ENCODE measurements around the gene RNF19B.
"Not testable (repeated sequence)": the region's sequence is repeated elsewhere in the genome, so short reads cannot be mapped to it uniquely, and the experiment has no call there.

Gene RNF19B

DNA sequence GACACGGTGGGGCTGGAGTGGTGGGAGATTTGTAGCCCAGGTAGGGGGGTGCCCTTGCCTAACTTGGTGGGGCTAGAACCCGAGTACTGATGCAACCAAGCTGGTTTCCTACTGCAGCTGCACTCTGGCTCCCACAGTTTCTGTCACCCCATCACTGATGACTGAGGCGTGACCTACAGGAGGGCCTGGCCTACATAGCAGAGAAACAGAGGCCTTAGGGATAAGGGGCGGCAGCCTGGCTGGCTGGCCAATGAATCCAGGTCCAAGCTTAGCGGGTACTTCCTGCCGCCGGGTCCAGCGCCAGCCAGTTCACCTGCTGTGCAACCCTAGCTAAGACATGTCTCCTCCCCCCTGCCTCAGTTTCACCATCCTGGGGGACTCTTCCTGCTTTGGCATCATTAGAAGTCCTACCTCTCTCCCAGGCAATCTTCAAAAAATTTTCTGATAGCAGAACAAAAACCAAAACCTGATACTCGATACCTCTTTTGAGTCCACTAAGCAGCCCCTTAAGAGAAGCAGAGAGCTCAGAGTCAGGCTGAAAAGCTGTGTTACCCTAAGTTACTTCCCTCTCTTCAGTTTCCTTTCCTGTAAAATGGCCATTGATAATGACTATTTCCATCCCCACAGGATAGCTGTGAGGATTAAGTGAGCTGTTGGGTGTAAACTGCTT is 27.3 kb upstream of the RNF19B start:
- FAIRE-seq = no peak

DNA sequence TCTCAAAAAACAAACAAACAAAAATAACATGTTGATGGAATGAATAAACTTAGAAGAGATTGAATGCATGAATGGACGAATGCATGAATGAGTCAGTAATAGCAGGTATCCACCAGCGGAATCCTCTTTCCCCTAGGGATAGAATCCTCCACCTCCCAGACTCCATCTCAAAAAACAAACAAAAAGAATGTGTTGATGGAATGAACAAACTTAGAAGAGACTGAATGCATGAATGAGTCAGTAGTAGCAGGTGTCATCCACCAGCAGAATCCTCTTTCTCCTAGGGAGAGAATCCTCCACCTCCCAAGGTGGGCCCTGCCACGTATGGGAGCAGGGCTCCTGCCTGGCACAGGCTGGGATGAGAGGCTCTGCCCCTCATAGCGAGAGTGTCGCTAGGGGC is 26.8 kb upstream of the RNF19B start:
- no peak for FAIRE-seq

DNA sequence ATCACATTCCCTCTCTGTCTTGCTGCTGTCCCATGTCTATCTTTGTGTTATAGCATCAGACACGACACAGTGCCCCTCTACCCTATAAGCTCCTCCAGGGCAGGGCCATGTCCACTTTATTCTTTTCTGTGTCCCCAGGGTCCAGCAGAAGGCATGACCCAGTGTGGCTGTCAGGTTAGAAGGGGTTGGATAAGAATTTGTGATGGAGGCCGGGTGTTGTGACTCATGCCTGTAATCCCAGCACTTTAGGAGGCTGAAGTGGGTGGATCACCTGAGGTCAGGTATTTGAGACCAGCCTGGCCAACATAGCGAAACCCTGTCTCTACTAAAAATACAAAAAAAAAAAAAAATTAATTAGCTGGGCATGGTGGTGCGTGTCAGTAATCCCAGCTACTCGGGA is 26.3 kb upstream of the RNF19B start:
- FAIRE-seq = no peak

DNA sequence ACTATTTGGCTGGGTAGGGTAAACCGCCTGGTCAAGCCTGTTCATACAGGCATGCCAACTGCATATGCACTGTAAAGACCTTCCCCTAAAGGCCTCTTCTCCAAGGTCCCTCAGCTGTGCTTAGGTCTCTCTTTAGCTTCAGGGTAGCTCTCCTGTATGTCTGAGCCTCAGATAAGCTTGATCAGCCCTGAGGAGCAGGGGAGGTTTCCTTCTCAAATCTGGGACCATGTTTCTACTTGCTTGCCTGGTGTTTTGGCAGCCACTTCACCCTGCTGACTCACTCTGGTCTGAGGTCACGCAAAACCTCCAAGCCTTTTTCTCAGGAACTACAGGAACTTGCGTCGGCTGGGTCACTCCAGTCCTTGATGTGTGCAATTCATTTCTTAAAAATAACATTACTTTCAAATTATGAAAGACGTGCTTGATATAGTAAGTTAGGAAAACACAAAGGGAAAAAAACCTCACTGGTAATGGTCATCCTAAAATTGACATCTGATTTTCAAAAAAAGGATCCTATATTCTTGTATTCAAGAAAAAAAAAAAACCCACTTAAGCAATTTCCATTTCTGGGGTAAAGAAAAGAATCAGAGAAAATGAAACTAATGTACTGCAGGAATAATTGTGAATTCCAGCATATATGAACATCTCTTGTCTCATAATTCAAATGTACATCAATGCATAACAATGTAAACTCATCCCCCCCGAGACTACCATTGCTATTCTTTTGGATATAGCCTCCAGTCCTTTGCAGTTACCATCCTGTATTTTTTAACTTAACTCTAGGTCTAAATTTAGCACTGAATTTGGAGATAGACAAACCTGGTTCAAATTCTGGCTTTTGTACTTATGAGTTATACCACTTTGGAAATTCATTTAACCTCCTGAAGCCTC is 24.8 kb upstream of the RNF19B start:
- no peak for FAIRE-seq

DNA sequence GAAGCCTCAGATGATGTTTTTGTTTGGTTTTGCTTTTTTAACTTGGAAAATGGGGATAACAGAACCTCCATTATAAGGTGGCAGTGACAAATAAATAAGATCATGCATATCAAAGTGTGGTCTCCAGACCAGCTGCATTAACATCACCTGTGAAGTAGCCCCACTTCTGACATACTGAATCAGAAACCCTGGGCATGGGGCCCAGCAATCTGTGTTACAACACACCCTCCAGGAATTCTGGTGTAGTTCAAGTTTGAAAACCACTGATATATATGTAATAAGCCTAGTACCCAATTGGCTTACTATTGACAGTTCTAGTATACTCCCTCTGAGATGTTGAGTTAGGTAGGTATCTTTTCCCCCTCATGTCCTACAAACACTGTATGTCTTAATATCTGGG is 24.1 kb upstream of the RNF19B start:
- no peak for FAIRE-seq

DNA sequence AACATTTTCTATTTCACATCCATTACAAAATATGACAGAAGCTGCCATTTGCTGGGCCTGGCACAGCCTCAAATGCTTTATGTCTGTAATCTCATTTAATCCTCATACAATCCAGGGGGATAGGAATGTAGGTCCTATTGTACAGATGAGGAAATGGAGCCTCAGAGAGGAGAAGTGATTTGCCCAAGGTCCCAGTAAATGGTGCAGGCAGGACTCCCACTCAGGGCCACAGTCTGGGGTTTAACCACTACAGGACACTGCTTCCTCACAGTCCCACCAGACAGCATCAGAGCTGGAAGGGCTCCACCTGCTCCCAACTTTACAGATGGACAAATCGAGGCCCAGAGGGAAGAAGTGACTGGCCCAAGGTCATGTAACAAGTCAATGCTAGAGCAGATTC is 20.6 kb upstream of the RNF19B start:
- no peak for FAIRE-seq

DNA sequence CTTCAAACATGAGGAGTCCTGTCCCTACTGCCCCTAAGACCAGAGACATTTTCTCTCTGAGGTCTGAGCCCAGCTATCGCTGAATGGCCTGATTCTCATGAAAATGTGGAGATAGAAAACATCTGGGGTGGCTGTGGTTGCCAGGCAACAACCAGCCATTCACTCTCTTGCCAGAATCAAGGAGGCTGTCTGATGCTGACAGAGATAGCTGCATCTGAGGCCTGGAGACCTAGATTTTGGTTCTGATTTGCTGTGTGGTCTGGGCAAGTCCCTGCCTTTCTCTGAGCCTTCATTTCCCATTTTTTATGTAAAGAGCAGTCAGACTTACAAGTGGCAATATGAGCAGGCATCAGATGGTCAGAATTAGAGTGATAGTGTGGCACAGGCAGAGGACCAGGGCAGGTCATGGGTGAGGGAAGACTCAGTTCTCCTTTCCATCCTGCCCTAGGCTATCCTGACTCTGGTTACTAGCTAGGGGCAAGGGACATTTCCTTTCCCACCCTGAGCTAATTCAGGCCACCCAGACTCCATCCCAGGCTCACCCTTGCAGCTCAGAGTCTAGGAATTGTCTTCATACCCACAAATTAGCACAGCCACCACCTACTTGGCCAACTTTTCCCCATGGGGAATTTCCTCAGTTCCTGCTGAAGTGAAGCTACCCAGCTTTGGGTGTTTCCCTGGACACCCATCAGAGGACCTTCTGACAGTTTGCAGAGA is 20.0 kb upstream of the RNF19B start:
- FAIRE-seq = no peak

DNA sequence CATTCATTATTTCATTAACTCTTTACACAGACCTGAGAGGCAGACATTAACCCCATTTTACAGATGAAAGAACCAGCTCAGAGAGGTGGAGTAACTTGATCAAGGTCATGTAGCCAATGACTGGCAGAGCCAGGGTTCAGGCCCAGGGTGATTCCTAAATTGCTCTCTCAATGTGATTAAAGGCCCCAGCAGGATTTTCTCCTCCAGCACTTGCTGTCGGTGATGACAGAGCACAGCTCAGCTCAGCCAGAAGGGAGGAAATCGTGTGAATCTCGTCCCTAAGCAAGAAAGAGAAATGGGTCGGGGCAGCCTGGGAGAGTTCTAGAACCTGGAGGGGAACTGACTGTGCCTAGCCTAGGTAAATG is 19.5 kb upstream of the RNF19B start:
- FAIRE-seq = no peak

DNA sequence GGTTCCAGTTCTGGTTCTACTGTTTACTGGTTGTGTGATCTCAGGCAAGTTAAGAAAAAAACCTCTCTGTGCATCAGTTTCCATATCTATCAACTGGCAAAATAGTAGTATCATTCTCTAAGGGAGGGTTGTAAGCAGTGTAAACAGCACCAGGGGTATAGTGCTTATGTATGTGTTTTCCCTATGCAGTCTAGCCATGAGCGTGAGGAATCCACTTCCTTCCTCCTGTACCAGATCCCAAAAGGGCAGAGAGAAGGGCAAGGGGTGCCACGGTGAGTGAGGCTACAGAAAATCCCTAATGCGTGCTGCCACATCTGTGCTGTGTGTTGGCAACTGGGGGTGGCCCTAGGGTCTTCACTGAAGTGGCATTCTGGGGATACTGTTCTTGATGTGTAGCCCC is 18.4 kb upstream of the RNF19B start:
- FAIRE-seq = no peak

DNA sequence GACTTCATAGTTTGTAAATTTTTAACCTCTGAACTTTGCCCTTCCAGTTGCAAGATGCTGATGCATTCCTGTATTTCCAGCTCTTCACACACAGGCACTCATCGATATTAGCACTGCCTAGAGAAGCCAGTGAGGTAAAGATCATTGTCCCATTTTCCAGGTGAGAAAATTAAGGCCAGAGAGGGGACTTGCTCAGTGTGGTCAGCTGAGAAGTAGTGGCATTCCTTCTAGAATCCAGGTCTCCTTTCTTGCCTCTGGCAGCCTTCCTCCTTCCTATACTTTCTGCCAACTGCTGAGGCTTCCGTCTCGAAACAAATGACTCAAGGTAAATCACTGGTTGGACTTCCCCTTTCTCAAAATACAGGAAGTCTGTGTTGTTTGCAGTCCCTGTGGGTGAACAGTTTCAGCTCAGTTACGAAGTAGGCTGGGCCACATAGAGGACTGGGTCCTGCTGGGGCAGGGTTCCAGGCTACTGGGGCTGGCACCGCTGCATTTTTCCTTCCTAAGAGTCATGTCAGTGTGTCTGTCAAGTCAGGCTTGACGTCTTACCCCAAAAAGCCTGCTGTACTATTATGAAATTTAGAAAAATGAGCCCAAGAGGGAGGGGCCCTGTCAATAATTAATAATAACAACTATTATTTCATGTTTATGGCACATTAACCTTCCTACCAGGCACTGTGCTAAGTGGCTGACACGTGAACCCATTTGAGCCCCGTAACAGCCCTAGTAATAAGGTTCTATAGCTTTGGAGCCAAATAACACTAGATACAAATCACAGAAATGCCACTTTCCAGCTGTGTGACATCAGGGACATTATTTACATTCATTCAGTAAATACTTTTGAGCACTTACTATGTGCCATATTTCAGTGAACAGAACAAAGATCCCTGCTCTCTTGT is 16.6 kb upstream of the RNF19B start:
- no peak for FAIRE-seq

DNA sequence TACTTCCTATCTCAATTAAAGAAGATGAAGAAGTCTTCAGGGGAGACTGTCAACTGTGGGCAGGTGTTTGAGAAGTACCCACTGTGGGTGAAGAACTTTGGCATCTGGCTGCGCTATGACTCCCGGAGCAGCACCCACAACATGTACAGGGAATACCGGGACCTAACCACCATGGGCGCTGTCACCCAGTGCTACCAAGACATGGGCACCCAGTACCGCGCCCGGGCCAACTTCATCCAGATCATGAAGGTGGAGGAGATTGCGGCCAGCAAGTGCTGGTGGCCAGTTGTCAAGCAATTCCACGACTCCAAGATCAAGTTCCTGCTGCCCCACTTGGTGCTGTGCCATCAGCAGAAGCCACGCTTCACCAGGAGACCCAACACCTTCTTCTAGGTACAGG is 15.5 kb upstream of the RNF19B start:
- FAIRE-seq = no peak

DNA sequence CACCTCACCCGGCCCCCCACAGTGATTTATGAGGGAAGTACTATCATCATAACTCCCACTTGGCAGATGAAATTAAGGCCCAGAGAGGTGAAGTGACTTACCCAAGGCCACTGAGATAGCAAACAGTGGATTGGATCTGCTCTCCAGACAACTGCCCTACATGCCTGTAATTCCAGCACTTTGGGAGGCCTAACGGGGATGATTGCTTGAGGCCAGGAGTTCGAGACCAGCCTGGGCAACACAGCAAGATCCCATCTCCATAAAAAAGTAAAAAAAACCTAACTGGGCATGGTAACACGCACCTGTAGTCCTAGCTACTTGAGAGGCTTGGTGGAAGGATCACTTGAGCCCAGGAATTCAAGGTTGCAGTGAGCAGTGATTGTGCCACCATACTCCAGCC is 14.2 kb upstream of the RNF19B start:
- FAIRE-seq = no peak

DNA sequence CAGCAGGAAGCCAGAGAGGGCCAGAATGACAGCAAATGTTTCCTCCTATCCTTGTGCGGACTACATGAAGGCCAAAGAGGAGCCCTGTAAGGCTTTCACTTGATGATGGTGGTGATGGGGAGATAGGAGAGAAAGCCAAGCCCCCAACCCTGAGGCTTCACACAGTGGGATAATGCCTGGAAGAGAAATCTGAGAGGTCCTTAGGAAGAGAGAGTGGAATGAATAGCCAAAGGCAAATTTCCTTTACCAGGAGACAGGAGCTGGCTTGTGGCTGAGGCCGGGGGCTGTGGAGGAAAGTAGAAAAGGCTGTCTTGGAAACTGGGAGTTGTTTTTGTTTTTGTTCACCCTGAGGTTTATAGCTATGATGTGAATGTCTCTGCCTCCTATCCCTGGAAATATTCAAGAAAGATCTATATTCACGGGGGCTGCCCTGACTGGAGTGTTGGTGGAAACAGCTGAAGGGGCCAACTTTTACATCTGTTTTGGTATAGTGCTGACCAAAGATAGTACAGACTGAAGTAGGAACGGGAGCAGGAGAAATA is 13.0 kb upstream of the RNF19B start:
- no peak for FAIRE-seq

DNA sequence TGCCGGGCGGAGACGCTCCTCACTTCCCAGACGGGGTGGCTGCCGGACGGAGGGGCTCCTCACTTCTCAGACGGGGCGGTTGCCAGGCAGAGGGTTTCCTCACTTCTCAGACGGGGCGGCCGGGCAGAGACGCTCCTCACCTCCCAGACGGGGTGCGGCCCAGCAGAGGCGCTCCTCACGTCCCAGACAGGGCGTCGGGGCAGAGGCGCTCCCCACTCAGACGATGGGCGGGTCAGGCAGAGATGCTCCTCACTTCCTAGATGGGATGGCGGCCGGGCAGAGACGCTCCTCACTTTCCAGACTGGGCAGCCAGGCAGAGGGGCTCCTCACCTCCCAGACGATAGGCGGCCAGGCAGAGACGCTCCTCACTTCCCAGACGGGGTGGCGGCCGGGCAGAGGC is 10.4 kb upstream of the RNF19B start:
- not testable (repeated sequence) for FAIRE-seq

DNA sequence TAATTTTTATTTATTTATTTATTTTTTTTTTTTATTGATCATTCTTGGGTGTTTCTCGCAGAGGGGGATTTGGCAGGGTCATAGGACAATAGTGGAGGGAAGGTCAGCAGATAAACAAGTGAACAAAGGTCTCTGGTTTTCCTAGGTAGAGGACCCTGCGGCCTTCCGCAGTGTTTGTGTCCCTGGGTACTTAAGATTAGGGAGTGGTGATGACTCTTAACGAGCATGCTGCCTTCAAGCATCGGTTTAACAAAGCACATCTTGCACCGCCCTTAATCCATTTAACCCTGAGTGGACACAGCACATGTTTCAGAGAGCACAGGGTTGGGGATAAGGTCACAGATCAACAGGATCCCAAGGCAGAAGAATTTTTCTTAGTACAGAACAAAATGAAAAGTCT is 8.8 kb upstream of the RNF19B start:
- FAIRE-seq = not testable (repeated sequence)

DNA sequence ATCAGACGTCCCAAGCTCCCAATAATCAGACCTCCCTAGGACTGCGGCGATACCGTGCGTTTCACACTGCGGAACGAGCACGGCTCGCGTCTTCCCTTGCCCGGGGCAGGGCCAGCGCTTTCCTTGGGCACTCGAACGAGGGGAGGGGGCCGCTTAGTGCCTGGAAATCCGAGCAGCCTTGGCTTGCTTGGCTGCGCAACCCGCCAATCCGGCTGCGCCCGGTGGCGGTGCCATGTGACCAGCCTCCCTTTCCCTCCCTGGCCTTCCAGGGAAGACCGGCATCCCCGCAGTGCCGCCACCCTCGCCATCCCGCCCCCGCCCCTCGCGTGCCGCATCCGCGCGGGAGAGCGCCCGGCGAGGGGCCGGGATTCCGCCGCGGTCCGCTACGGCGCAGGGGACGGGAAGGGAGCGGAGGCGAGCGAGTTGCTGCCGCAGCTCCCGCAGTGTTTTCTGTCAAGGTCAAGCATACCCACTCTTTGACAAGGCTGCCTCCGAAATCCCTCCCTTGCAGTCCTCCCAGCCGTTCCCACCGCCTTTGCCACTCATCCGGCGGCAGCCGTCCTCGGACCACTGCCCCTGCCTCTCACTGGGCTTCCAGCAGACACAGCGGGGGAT is 8.3 kb upstream of the RNF19B start:
- no peak for FAIRE-seq

DNA sequence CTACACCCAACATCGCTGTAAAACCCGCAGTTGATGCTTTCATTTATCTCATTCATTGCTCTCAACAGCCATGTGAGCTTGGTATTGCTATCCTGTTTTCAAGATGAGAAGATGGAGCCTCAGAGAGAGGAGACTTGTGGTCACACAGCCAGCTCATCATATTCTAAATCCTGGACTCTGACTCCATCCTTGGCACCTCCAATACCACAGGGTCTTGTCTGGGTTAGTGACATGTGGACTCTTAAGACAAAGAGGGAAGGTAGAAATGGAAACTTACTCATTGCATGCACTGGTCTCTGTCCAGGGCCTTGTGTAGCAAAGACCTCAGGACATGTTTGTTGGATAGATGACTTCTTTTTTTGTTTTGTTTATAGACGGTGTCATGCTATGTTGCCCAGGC is 7.0 kb upstream of the RNF19B start:
- FAIRE-seq = no peak

DNA sequence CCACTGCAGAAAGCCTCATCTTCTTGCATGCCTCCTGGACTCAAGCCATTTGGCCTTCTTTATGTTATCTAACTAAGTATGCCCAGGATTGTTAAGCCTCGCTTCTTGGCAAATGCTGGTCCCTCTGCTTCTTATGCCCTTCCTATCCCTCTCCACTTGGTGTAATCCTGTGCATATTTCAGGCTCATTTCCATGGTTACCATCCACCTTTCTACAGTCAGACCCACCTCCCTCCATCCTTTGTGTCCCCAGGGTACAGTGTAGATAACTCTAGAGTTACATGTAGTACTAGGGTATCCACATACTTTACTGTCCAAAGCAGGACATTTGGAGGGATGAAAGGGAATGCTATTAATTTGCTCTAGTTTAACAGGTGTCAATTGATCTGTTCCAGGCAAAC is 6.5 kb upstream of the RNF19B start:
- FAIRE-seq = no peak

DNA sequence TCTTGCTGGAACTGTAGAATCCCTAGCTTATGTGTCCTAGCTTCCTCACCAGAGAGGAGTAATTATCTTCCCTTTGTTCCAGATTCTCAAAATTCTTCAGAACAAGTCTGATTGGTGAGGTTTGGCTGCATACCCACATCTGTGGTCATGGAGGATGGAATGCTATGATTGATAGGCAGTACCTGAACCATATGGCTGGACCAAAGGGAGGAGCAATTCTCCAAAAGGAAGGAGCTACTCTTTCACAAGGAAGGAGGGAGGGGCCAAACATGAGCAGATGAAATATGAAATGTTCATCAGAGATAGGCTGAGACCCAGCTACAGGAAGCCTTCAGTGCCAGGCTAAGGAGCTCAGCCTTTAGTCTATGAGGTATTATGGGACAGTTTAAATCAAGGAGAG is 5.0 kb upstream of the RNF19B start:
- FAIRE-seq = no peak

DNA sequence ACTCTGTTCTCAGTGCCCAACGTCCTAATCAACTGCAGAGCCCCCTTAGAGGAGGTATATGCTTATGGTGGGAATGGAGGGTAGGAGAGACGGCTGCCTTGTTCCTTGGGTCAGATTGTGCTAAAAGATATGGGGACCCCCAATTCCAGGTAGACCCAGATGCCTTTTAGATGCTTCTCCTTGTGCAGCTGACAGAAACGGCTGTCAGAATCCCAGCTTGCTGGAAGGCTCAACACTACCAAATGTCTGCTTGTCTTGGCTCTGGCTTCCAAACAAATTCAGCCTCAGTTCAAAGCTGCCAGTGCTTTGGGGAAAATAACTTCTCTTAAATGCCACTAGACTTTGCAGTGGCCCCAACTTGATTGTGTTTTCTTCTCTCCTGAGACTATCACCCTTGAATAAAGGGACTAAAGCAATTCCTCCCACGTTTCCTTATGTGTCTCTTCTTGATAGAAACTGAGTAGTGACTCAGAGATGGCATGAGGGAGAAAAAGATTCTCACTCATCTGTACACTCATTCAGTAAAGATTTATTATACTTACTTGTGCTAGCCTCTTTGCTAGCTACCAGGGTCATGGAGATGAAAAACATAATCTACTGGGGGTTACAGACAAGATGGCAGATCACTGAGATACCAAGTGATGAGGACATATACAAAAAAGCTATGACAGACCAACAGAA is 3.4 kb upstream of the RNF19B start:
- no peak for FAIRE-seq

DNA sequence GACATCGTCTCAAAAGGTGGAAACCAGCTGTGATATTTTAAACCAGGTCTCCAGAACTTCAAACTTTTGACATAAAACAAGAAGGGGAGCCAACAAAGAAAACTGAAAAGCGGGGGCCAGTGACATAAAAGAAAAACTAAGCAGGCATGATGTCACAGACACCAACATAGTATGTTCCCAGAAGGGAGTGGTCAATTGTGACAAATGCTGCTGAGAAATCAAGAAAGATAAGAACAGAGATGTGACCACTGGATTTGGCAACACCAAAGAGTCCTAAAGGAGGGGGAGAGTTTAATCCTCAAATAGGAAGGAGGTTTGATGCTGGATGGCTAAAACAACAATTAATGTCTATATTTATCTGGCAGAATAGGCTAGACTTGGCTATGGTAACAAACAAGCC is 2.3 kb upstream of the RNF19B start:
- no peak for FAIRE-seq
